Astrocyte of the cerebellum (primary cell): ENCODE results near the gene ARID1B.

Experiments used
- DNase-seq: peaks from one replicate; pipeline ENCODE4 v3.0.0-alpha.2; 2011; ENCODE audit warnings: low read depth
- H3K4me3 ChIP-seq: 2 replicates; pipeline ENCODE4 v1.5.1; 2011; ENCODE audit warnings: mild to moderate bottlenecking, low read depth, low read length, moderate library complexity
- CTCF ChIP-seq: IDR thresholded peaks from 2 replicates; pipeline ENCODE4 v1.5.1; 2012; ENCODE audit warnings: low read length, low read depth, moderate library complexity, mild to moderate bottlenecking; ENCODE audit errors: missing control alignments
- in situ Hi-C: cut with HindIII; loops from 2 replicates; pipeline ENCODE4 v1.10.0; 2017; ENCODE audit warnings: low sequenced_read_pairs

Gene ARID1B

DNA sequence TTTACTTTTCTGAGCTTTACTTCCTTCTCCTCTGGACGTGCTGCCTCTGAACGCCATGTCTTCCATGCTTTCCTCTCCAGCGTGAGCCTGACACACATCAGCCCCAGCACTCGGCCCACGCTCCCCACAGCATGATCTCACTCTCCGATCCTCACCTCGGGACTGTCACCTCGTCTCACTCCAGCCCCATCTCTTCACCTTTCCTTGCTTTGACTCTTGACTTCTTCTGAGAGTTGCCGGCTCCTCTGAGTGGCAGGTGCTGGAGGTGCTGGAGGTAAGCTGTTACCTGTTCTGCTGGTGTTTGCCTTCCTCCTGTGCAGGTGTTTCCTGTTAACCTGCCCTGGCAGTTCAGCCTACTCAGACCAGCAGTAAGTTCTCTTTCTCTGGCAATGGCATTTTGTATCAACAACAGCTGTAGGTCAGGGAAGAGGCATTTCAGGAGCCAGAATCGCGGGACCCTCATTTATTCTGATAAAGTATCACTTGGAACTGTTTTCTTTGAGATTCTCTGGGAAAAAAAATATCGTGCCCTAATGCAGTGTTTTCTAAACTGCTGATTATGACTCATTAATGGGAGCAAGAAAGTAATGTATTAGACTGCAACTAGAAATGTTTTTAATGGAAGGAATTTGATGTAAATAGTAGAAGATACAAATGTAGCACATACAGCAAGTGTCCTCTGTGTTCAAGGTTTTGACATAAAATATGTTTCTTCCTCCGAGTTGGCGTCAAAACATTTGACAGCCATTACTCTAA, 106.5 kb downstream of the ARID1B start:
- DNase-seq = no peak

GRCh38 chr6:156884306-156884705, 107.1 kb downstream of the ARID1B start:
- H3K4me3 ChIP-seq = no peak overlapping the region
- no peak for TF ChIP-seq CTCF
- in situ Hi-C loops = no loop called here
- no peak for DNase-seq

More for the DNA sequence above, 106.5 kb downstream of the ARID1B start:
- TF ChIP-seq CTCF = no peak
- H3K4me3 ChIP-seq = no peak overlapping the region
- in situ Hi-C loops = no loop called here

DNA sequence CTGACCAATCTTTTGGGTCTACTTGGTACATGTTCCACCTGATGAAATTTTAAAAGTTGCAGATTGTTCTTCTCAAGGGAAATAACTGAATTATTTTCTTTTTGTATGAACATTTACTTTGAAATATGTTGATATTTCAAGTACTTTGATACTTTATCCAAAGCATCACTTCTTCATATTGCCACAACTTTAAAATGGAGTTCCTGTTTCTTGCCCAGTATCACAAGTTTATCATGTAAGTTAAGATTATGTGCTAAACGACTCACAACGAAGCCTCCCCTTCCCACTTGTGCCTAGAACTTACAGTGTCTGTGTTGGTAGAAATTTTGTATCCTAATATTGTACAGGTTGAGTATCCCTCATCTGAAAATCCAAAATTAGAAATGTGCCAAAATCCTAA, 108.4 kb downstream of the ARID1B start:
- DNase-seq = no peak
- H3K4me3 ChIP-seq = no peak overlapping the region
- TF ChIP-seq CTCF = no peak
- in situ Hi-C loops = no loop called here

DNA sequence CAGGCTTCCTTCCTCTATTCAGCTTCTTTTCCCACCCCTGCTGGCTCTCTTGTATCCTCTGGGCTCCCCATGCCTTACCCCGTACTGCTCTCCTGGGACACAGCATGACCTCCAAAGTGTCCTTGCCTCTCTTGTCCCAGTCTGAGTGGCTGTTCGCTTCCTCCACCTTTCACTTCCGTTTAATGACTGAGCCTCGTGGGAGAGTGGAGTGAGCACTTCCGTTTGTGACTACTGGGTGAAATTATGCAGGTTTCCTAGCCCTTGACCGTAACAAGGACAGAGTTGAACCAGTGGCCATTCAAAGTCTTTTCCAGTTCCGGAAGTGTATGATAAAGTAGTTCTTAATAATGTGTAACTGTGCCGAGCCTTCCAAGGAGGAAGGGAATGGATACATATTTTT, 109.2 kb downstream of the ARID1B start:
- in situ Hi-C loops = no loop called here
- no peak for DNase-seq
- no peak for TF ChIP-seq CTCF
- H3K4me3 ChIP-seq = no peak overlapping the region

- in situ Hi-C loops = no loop called here
Measured at GRCh38 chr6:156887623-156888269, 110.6 kb downstream of the ARID1B start.

GRCh38 chr6:156889469-156889868, 112.3 kb downstream of the ARID1B start:
- no peak for TF ChIP-seq CTCF

More at GRCh38 chr6:156887623-156888269, 110.6 kb downstream of the ARID1B start:
- DNase-seq = no peak
- no peak overlapping the region for H3K4me3 ChIP-seq
- no peak for TF ChIP-seq CTCF

More at GRCh38 chr6:156889469-156889868, 112.3 kb downstream of the ARID1B start:
- in situ Hi-C loops = no loop called here
- H3K4me3 ChIP-seq = no peak overlapping the region
- DNase-seq = no peak
